GM23338 (cell line): ENCODE results near the gene MT1B. TPM values are rescaled to one million over a fixed set of nuclear protein-coding genes. Genes with fewer than 3 reads are reported as not detected.

Source experiments
- ATAC-seq: fragments of 200-7000 bp; cut with Tn5 transposase; 3 replicates; pipeline ENCODE4 v1.9.1; 2020
- DNase-seq: peaks from one replicate; pipeline ENCODE4 v3.0.0-alpha.2; 2015; ENCODE audit warnings: low spot score
- H2AFZ ChIP-seq: fragments of 200-600 bp; sonication (generic); 2 replicates; pipeline ENCODE4 v1.8.0; 2016; ENCODE audit warnings: antibody characterized with exemption, mild to moderate bottlenecking, moderate library complexity
- H3F3A ChIP-seq: fragments of 200-600 bp; sonication (generic); replicated peaks from 2 replicates; pipeline ENCODE4 v1.8.0; 2017; ENCODE audit warnings: antibody characterized with exemption, mixed run types, low read depth
- H3K27ac ChIP-seq: fragments of 200-600 bp; sonication (generic); 2 replicates; pipeline ENCODE4 v1.6.1; 2016; ENCODE audit warnings: low read depth
- H3K27me3 ChIP-seq: fragments of 200-600 bp; sonication (generic); 2 replicates; pipeline ENCODE4 v1.8.0; 2016; ENCODE audit warnings: mild to moderate bottlenecking, mixed run types, moderate library complexity; ENCODE audit not compliant: insufficient read depth
- H3K36me3 ChIP-seq: fragments of 200-600 bp; sonication (generic); 2 replicates; pipeline ENCODE4 v1.8.0; 2016; ENCODE audit warnings: mild to moderate bottlenecking; ENCODE audit not compliant: insufficient read depth
- H3K4me1 ChIP-seq: fragments of 200-600 bp; sonication (generic); 2 replicates; pipeline ENCODE4 v1.8.0; 2016; ENCODE audit warnings: mild to moderate bottlenecking, moderate library complexity; ENCODE audit not compliant: insufficient read depth
- H3K4me2 ChIP-seq: fragments of 200-600 bp; sonication (generic); 2 replicates; pipeline ENCODE4 v1.7.1; 2017; ENCODE audit warnings: mixed run types
- H3K4me3 ChIP-seq: fragments of 200-600 bp; sonication (generic); 2 replicates; pipeline ENCODE4 v1.6.1; 2016; ENCODE audit warnings: mixed run types
- H3K79me2 ChIP-seq: fragments of 200-600 bp; sonication (generic); replicated peaks from 2 replicates; pipeline ENCODE4 v1.8.0; 2017; ENCODE audit warnings: mild to moderate bottlenecking; ENCODE audit not compliant: insufficient read depth
- H3K9me2 ChIP-seq: fragments of 200-600 bp; sonication (generic); 2 replicates; pipeline ENCODE4 v1.8.0; 2017; ENCODE audit not compliant: insufficient read depth
- H4K20me1 ChIP-seq: fragments of 200-600 bp; sonication (generic); replicated peaks from 2 replicates; pipeline ENCODE4 v1.8.0; 2017; ENCODE audit warnings: mild to moderate bottlenecking; ENCODE audit not compliant: insufficient read depth
- H3K27ac Mint-ChIP-seq: 2 replicates; pipeline ENCODE4 v1.8.0; 2020; ENCODE audit warnings: inconsistent platforms, mild to moderate bottlenecking, moderate library complexity, mixed read lengths
- H3K27me3 Mint-ChIP-seq: 3 replicates; pipeline ENCODE4 v1.8.0; 2022; ENCODE audit warnings: low read depth, mild to moderate bottlenecking, moderate library complexity, mixed read lengths, inconsistent platforms; ENCODE audit not compliant: insufficient read depth, poor library complexity
- H3K36me3 Mint-ChIP-seq: 3 replicates; pipeline ENCODE4 v1.8.0; 2021; ENCODE audit warnings: low read depth, mild to moderate bottlenecking, inconsistent platforms, moderate library complexity, mixed read lengths
- H3K4me1 Mint-ChIP-seq: 3 replicates; pipeline ENCODE4 v1.8.0; 2020; ENCODE audit warnings: mild to moderate bottlenecking, inconsistent platforms, mixed read lengths
- H3K4me3 Mint-ChIP-seq: 3 replicates; pipeline ENCODE4 v1.8.0; 2021; ENCODE audit warnings: moderate library complexity, mild to moderate bottlenecking, inconsistent platforms, mixed read lengths
- H3K9me3 Mint-ChIP-seq: 3 replicates; pipeline ENCODE4 v1.8.0; 2020; ENCODE audit warnings: moderate library complexity, mild to moderate bottlenecking, inconsistent platforms, mixed read lengths
- EZH2 ChIP-seq: fragments of 200-600 bp; sonication (generic); IDR thresholded peaks from one replicate; pipeline ENCODE4 v1.8.0; 2017; ENCODE audit warnings: antibody characterized with exemption, mild to moderate bottlenecking, low read depth; ENCODE audit not compliant: unreplicated experiment
- EZH2phosphoT487 ChIP-seq: fragments of 200-600 bp; sonication (generic); IDR thresholded peaks from one replicate; pipeline ENCODE4 v1.8.1; 2018; ENCODE audit warnings: antibody characterized with exemption; ENCODE audit not compliant: unreplicated experiment
- NANOG ChIP-seq: IDR thresholded peaks from 2 replicates; pipeline ENCODE4 v1.6.1; 2016; ENCODE audit warnings: antibody characterized with exemption, borderline replicate concordance
- STAT1 ChIP-seq: IDR thresholded peaks from one replicate; pipeline ENCODE4 v1.6.1; 2016; ENCODE audit warnings: antibody characterized with exemption; ENCODE audit not compliant: unreplicated experiment
- polyA plus RNA-seq: library from polyadenylated mRNA; unstranded; fragments of >200 nt; fragmentation: Nextera tagmentation; extraction: Ambion mirVana; gene quantifications from 2 replicates; pipeline ENCODE4 v1.2.1, GENCODE V29; 2016
- total RNA-seq: library from RNA; depleted of rRNA; stranded (reverse); fragments of >200 nt; shearing (Covaris generic); gene quantifications from 2 replicates; pipeline ENCODE4 v1.2.3, GENCODE V29; 2014
- TF ChIP-seq, protein P1 (sequence below), 2 experiments: fragments of 200-600 bp in 1 of 2; sonication (generic) in 1 of 2; conservative IDR thresholded peaks; 2 replicates each; pipeline versions ENCODE4 v1.5.1 to v1.6.1; 2016 to 2017; ENCODE audit warnings: antibody characterized with exemption in 2 of 2, low read depth in 2 of 2, mild to moderate bottlenecking in 2 of 2, moderate library complexity in 1 of 2
- TF ChIP-seq, protein P2 (sequence below): fragments of 250-450 bp; sonication (Bioruptor Pico); IDR thresholded peaks from 2 replicates; pipeline ENCODE4 v1.5.0; 2020; ENCODE audit warnings: mild to moderate bottlenecking, moderate library complexity

Gene MT1B
- total and polyA plus RNA-seq, 2 experiments from 2014 or later = not detected

DNA sequence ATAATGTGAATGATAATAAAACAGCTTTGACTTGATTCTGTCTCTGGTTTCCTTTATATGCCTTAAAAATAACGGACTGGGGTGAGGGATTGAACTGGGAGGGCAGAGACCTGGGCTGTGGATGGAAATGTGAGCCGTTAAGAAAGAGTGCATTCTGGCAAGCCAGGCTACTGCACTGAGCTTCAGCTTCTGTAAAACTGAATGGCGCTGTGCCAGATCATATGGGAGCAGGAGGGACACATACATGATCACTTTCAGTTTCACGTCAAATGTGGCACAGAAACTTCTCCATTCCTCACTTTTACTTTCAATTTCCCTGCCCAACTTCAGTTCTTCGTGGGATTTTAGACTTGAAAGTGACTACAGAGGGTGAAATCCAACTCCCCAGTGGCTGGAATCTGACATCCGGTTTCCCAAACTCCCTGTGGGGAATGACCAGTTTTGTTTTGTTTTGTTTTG, 42.2 kb upstream of the MT1B start:
- H3K27me3 Mint-ChIP-seq = peaks cover 46% of the 10 kb centered on the region
- Histone ChIP-seq H4K20me1 (no peaks in the 10 kb centered on the region), H3F3A (peaks cover 14% of the 10 kb centered on the region; the same call in 1 of the 2 replicates), H3K4me2 (peak overlapping the region; percentile 74), H2AFZ (no peak overlapping the region), H3K36me3 (no peaks in the 10 kb centered on the region), H3K79me2 (no peaks in the 10 kb centered on the region), H3K27ac (no peak overlapping the region), H3K4me1 (peaks cover 28% of the 10 kb centered on the region), H3K27me3 (peaks cover 86% of the 10 kb centered on the region), H3K9me2 (no peaks in the 10 kb centered on the region), H3K4me3 (peak overlapping the region; percentile 51)
- H3K9me3 Mint-ChIP-seq = no peaks in the 10 kb centered on the region
- peaks cover 34% of the 10 kb centered on the region for H3K4me1 Mint-ChIP-seq
- peak; percentile 3; the same call in 1 of the 3 replicates for ATAC-seq
- no peak for DNase-seq
- H3K36me3 Mint-ChIP-seq = peaks cover 9% of the 10 kb centered on the region; the same call in 2 of the 3 replicates
- H3K27ac Mint-ChIP-seq = no peak overlapping the region
- H3K4me3 Mint-ChIP-seq = peak overlapping the region; percentile 89
- TF ChIP-seq EZH2 = peak; percentile 45
- TF ChIP-seq, protein P1, sequence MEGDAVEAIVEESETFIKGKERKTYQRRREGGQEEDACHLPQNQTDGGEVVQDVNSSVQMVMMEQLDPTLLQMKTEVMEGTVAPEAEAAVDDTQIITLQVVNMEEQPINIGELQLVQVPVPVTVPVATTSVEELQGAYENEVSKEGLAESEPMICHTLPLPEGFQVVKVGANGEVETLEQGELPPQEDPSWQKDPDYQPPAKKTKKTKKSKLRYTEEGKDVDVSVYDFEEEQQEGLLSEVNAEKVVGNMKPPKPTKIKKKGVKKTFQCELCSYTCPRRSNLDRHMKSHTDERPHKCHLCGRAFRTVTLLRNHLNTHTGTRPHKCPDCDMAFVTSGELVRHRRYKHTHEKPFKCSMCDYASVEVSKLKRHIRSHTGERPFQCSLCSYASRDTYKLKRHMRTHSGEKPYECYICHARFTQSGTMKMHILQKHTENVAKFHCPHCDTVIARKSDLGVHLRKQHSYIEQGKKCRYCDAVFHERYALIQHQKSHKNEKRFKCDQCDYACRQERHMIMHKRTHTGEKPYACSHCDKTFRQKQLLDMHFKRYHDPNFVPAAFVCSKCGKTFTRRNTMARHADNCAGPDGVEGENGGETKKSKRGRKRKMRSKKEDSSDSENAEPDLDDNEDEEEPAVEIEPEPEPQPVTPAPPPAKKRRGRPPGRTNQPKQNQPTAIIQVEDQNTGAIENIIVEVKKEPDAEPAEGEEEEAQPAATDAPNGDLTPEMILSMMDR (conservative IDR thresholded peaks at IDR 0.05; ENCODE audit: low read depth in 2 of 2) = no peak

DNA sequence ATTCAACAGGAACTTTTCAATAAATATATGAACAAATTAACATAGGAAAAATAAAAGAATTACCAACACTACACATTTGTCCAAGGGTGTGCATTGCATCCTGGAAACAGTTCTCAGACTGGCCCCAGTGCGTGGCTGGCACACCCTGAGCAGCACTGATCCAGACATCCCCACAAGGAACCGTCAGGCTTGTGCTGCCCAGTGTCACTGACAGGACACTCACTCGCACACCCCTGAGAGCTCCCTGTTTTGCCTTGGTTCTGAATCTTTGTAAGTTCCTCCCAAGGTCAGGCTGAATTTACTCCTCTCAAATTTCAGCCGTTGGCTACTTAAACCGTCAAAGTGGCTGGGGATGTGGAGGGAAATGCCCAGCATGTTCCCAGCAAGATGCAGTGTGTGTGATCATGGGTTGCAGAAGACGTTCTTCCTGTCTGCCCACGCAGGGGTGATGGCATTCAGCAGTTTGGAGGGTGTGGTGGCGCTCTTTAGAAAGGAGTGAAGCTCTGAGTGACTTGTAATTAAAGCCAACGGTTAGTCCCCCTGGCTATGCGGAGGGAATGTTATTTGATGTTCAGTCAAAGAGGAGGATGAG, 41.6 kb upstream of the MT1B start:
- Histone ChIP-seq H3K4me1 (peaks cover 28% of the 10 kb centered on the region), H3K9me2 (no peaks in the 10 kb centered on the region), H3K4me2 (peak overlapping the region; percentile 74), H3K36me3 (no peaks in the 10 kb centered on the region), H2AFZ (no peak overlapping the region), H3K27me3 (peaks cover 93% of the 10 kb centered on the region), H4K20me1 (no peaks in the 10 kb centered on the region), H3K79me2 (no peaks in the 10 kb centered on the region), H3K4me3 (0 out of 2 replicates have a peak overlapping the region, but pooled peaks have one; percentile 19), H3F3A (peaks cover 14% of the 10 kb centered on the region; the same call in 1 of the 2 replicates), H3K27ac (no peak overlapping the region)
- H3K4me3 Mint-ChIP-seq = peak overlapping the region; percentile 89
- peaks cover 34% of the 10 kb centered on the region for H3K4me1 Mint-ChIP-seq
- DNase-seq (no peak), ATAC-seq (no peak)
- H3K27me3 Mint-ChIP-seq = peaks cover 53% of the 10 kb centered on the region
- no peaks in the 10 kb centered on the region for H3K9me3 Mint-ChIP-seq
- no peak overlapping the region for H3K27ac Mint-ChIP-seq
- peaks cover 9% of the 10 kb centered on the region; the same call in 2 of the 3 replicates for H3K36me3 Mint-ChIP-seq
- TF ChIP-seq STAT1 (no peak), EZH2 (no peak), EZH2phosphoT487 (no peak), NANOG (no peak)
- TF ChIP-seq, protein P2, sequence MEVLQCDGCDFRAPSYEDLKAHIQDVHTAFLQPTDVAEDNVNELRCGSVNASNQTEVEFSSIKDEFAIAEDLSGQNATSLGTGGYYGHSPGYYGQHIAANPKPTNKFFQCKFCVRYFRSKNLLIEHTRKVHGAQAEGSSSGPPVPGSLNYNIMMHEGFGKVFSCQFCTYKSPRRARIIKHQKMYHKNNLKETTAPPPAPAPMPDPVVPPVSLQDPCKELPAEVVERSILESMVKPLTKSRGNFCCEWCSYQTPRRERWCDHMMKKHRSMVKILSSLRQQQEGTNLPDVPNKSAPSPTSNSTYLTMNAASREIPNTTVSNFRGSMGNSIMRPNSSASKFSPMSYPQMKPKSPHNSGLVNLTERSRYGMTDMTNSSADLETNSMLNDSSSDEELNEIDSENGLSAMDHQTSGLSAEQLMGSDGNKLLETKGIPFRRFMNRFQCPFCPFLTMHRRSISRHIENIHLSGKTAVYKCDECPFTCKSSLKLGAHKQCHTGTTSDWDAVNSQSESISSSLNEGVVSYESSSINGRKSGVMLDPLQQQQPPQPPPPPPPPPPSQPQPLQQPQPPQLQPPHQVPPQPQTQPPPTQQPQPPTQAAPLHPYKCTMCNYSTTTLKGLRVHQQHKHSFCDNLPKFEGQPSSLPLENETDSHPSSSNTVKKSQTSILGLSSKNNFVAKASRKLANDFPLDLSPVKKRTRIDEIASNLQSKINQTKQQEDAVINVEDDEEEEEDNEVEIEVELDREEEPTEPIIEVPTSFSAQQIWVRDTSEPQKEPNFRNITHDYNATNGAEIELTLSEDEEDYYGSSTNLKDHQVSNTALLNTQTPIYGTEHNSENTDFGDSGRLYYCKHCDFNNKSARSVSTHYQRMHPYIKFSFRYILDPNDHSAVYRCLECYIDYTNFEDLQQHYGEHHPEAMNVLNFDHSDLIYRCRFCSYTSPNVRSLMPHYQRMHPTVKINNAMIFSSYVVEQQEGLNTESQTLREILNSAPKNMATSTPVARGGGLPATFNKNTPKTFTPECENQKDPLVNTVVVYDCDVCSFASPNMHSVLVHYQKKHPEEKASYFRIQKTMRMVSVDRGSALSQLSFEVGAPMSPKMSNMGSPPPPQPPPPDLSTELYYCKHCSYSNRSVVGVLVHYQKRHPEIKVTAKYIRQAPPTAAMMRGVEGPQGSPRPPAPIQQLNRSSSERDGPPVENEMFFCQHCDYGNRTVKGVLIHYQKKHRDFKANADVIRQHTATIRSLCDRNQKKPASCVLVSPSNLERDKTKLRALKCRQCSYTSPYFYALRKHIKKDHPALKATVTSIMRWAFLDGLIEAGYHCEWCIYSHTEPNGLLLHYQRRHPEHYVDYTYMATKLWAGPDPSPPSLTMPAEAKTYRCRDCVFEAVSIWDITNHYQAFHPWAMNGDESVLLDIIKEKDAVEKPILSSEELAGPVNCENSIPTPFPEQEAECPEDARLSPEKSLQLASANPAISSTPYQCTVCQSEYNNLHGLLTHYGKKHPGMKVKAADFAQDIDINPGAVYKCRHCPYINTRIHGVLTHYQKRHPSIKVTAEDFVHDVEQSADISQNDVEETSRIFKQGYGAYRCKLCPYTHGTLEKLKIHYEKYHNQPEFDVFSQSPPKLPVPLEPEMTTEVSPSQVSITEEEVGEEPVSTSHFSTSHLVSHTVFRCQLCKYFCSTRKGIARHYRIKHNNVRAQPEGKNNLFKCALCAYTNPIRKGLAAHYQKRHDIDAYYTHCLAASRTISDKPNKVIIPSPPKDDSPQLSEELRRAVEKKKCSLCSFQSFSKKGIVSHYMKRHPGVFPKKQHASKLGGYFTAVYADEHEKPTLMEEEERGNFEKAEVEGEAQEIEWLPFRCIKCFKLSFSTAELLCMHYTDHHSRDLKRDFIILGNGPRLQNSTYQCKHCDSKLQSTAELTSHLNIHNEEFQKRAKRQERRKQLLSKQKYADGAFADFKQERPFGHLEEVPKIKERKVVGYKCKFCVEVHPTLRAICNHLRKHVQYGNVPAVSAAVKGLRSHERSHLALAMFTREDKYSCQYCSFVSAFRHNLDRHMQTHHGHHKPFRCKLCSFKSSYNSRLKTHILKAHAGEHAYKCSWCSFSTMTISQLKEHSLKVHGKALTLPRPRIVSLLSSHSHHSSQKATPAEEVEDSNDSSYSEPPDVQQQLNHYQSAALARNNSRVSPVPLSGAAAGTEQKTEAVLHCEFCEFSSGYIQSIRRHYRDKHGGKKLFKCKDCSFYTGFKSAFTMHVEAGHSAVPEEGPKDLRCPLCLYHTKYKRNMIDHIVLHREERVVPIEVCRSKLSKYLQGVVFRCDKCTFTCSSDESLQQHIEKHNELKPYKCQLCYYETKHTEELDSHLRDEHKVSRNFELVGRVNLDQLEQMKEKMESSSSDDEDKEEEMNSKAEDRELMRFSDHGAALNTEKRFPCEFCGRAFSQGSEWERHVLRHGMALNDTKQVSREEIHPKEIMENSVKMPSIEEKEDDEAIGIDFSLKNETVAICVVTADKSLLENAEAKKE (CRISPR knock-in tag) = no peak
- TF ChIP-seq, protein P1 (conservative IDR thresholded peaks at IDR 0.05; ENCODE audit: low read depth in 2 of 2) = no peak
